Urinary bladder (tissue), 4 donors: ENCODE data around the gene RRAD. TPM values are rescaled to one million over a fixed set of nuclear protein-coding genes. Genes with fewer than 3 reads are reported as not detected.

Source experiments
- DNase-seq: peaks from one replicate; pipeline ENCODE4 v3.0.0-alpha.2; 2015; ENCODE audit errors: extremely low spot score
- H3K27ac ChIP-seq: one replicate; pipeline ENCODE4 v1.5.1; 2013; ENCODE audit warnings: low read depth, mild to moderate bottlenecking, moderate library complexity
- H3K36me3 ChIP-seq: one replicate; pipeline ENCODE4 v1.6.1; 2013; ENCODE audit warnings: mild to moderate bottlenecking, moderate library complexity; ENCODE audit not compliant: insufficient read depth
- H3K4me1 ChIP-seq: one replicate; pipeline ENCODE4 v1.6.1; 2013; ENCODE audit warnings: mild to moderate bottlenecking, moderate library complexity; ENCODE audit not compliant: insufficient read depth
- H3K4me3 ChIP-seq: one replicate; pipeline ENCODE4 v1.5.1; 2013; ENCODE audit warnings: low read depth, low read length
- WGBS: extraction: QIAGEN DNeasy Blood & Tissue Kit; methylation state at CpG from one replicate; pipeline ENCODE4 v1.1.7; 2013; 5-methylcytosine and 5-hydroxymethylcytosine counted together
- polyA plus RNA-seq: library from polyadenylated mRNA; stranded (reverse); fragments of 200-250 nt; gene quantifications from one replicate; pipeline ENCODE4 v1.2.3, GENCODE V29; 2013
- total RNA-seq: library from RNA; depleted of rRNA; stranded (reverse); fragments of >200 nt; gene quantifications from one replicate; pipeline ENCODE4 v1.2.3, GENCODE V29; 2014
- donor health status: healthy with polysubstance abuse.
- donor health status: healthy.

The RRAD gene
- total and polyA plus RNA-seq, 2 donors, result 7.0 to 26.1 TPM

GRCh38 chr16:66913081-66913480 is 12.3 kb downstream of the RRAD start:
- WGBS, result 51% methylated on average over 10 of the region's 10 CpGs
- Histone ChIP-seq H3K4me3 (no peak overlapping the region), H3K36me3 (no peaks in the 10 kb centered on the region), H3K27ac (no peak overlapping the region), H3K4me1 (no peaks in the 10 kb centered on the region)
- DNase-seq, result no peak

DNA sequence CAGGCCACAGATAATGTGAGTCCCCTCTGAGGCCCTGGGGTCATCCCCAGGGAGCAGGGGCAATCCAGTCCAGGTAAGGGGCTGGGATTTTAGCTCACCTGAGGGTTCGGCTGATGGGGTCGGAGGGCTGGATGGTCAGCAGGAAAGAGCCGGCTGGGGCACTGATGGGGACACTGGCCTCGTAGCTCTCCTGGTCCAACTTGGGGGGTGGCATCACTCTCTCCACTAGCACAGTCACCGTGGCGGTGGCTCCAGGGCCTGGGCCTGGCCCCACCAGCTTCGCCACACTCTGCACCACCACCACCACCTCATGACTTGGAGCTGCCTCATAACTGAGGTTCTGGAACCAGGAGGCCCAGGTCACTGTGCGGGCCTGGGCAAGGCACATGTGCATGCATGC is 13.5 kb downstream of the RRAD start:
- no peak for DNase-seq
- H3K36me3 ChIP-seq, result no peaks in the 10 kb centered on the region
- H3K27ac ChIP-seq, result no peak overlapping the region
- H3K4me3 ChIP-seq, result no peak overlapping the region
- H3K4me1 ChIP-seq, result no peaks in the 10 kb centered on the region
- 96% methylated on average over 8 of the region's 8 CpGs for WGBS

- Histone ChIP-seq H3K4me1 (no peaks in the 10 kb centered on the region), H3K36me3 (no peaks in the 10 kb centered on the region), H3K4me3 (no peak overlapping the region), H3K27ac (no peak overlapping the region)
- WGBS, result 79% methylated on average over 5 of the region's 5 CpGs
- no peak for DNase-seq
These were observed 14.2 kb downstream of the RRAD start for GRCh38 chr16:66911112-66911511.

- no peak overlapping the region for H3K4me3 ChIP-seq
- H3K36me3 ChIP-seq, result no peaks in the 10 kb centered on the region
- H3K4me1 ChIP-seq, result no peaks in the 10 kb centered on the region
- 86% methylated on average over 14 of the region's 14 CpGs for WGBS
- H3K27ac ChIP-seq, result no peak overlapping the region
- DNase-seq, result no peak
These were observed 15.0 kb downstream of the RRAD start for GRCh38 chr16:66910175-66910940.

DNA sequence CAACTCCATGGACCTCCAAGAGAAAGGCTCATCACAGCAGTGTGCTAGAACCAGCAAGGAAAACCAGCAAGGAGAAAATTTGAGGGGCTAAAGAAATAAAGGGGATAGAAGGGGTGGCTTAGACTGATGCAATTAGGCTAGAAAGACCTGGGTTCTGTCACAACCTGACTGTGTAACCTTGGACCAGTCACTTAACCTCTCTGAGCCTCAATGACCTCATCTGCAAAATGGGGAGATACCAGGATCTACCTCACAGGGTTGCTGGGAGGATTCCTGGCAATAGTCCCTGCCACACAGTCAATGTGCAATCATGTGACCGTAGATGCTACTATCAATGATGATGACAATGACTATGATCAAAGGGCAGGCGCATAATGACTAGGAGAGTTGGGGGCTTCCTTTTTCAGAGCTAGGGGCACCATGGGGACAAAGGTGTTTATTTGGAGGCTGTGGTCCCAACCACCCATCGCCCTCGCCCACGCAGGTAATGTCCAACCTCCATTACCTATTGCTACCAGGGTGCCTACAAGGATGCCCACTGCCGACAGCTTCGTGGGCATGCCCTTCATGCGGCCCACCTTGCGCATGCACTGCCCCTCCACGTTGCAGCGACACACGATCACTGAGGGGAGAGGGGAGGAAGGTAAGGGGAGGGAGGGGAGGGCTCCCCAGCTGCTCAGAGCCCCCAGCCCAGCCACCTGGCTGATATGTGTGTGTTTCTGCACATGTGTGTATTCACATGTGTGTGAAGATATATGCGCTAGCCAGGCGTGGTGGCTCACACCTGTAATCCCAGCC is 16.4 kb downstream of the RRAD start:
- H3K4me3 ChIP-seq, result no peak overlapping the region
- 95% methylated on average over 14 of the region's 14 CpGs for WGBS
- no peak overlapping the region for H3K27ac ChIP-seq

GRCh38 chr16:66908116-66908515 is 17.2 kb downstream of the RRAD start:
- no peak for DNase-seq
- no peaks in the 10 kb centered on the region for H3K36me3 ChIP-seq
- no peaks in the 10 kb centered on the region for H3K4me1 ChIP-seq
- WGBS, result 93% methylated on average over 3 of the region's 3 CpGs
- no peak overlapping the region for H3K27ac ChIP-seq
- H3K4me3 ChIP-seq, result no peak overlapping the region

More for the DNA sequence above, 16.4 kb downstream of the RRAD start:
- H3K36me3 ChIP-seq, result no peaks in the 10 kb centered on the region
- H3K4me1 ChIP-seq, result no peaks in the 10 kb centered on the region
- DNase-seq, result no peak

DNA sequence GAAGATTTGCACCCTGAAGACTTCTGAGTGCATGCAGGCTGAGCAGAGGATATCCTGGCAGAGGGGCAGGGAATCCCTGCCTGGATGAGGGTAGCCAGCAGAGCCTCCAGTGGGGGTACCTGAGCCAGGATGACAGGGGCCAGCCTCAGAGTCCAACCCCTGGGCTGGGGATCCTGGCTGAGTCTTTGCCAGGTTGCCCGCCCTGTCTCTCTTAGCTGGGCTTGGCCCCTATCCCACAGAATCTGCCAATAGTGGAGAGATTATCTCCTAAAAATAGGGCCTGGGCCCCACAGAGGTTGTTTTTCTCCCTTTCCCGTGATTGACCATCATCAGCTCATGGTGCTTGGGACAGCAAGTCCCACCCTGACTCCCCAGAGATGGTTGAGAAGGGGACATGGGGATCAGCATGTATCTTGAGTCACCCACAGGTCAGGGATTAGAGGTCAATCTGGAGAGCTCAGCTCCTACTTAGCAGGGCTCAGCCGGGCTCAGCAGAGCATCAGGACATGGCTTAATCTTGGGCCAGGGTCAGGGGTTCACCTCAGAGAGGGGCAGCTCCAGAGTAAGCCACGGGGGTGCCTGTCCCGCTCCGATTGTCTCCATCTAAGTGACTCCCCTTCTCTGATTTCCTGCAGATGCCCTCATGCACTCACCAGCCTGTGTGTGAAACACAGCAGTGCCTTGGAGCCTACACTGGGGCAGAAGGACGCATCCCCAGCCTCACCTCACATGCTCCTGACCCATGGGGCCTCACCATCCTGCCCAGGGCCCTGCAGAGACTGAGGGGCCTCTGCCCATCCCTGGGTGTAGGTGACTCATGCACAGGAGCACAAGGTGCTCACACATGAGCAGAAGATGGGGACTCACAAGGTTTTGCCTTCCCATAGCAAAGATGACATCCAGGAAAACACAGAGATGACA is 18.2 kb downstream of the RRAD start:
- WGBS, result 58% methylated on average over 7 of the region's 7 CpGs
- no peak overlapping the region for H3K27ac ChIP-seq
- no peaks in the 10 kb centered on the region for H3K4me1 ChIP-seq

DNA sequence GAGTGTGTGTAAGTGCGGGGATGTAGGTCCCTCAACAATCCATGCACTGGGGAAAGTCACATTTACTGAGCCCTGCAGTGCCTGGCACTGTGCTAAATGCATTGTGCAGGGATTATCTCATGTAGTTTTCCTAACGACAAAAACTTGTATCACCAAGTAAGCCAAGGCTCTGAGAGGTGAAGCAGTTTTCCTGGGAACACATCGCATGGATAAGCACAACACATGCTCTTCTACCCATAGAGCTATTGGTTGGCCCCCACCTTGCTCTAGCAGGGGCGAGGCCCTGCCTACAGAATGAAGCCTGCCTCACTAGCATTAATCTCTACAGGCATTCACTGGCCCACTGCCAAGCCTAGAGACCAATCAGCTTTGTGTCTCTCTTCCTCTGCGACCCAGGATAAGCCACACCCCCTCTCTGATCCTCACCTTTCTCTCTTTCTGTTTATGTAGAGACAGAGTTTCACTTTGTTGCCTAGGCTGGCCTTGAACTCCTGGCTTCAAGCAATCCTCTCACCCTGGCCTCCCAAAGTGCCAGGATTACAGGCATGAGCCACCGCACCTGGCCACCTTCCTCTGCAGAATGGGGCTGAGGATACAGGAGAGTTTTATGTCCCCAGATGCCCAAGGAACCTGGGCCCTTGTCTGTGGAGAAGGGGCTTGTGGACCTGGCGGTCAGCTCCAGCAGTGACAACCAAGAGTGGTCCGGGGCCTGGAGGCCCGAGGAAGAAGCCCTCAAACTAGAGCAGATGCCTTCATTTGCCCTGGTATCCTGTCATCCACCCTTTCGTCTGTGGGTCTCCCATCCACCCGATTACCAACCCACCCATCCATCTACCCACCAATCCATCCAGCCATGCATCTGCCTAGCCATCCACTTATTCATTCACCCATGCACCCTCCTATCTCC is 19.4 kb downstream of the RRAD start:
- H3K27ac ChIP-seq, result no peak overlapping the region
- no peak for DNase-seq
- H3K4me1 ChIP-seq, result no peaks in the 10 kb centered on the region
- 66% methylated on average over 11 of the region's 11 CpGs for WGBS
- H3K36me3 ChIP-seq, result no peaks in the 10 kb centered on the region
- no peak overlapping the region for H3K4me3 ChIP-seq

More for the DNA sequence above, 18.2 kb downstream of the RRAD start:
- no peak for DNase-seq
- no peak overlapping the region for H3K4me3 ChIP-seq
- no peaks in the 10 kb centered on the region for H3K36me3 ChIP-seq

- peak overlapping the region; percentile 61 for H3K27ac ChIP-seq
- H3K4me1 ChIP-seq, result no peaks in the 10 kb centered on the region
- no peak for DNase-seq
- no peak overlapping the region for H3K4me3 ChIP-seq
- no peaks in the 10 kb centered on the region for H3K36me3 ChIP-seq
- 26% methylated on average over 16 of the region's 16 CpGs for WGBS
These were observed 20.3 kb downstream of the RRAD start for GRCh38 chr16:66904846-66905632.

GRCh38 chr16:66904428-66904845 is 20.9 kb downstream of the RRAD start:
- no peaks in the 10 kb centered on the region for H3K36me3 ChIP-seq
- H3K4me1 ChIP-seq, result peaks cover 1% of the 10 kb centered on the region
- no peak for DNase-seq
- 80% methylated on average over 13 of the region's 13 CpGs for WGBS
- H3K4me3 ChIP-seq, result no peak overlapping the region
- H3K27ac ChIP-seq, result peak overlapping the region; percentile 61

- H3K4me1 ChIP-seq, result peaks cover 2% of the 10 kb centered on the region
- 67% methylated on average over 11 of the region's 11 CpGs for WGBS
- no peak for DNase-seq
These were observed 21.5 kb downstream of the RRAD start for GRCh38 chr16:66903544-66904427.

More at GRCh38 chr16:66903544-66904427, 21.5 kb downstream of the RRAD start:
- Histone ChIP-seq H3K36me3 (no peaks in the 10 kb centered on the region), H3K27ac (peak overlapping the region; percentile 61), H3K4me3 (no peak overlapping the region)
